HUDEP-2 (cell line): ENCODE measurements around the gene TTC31.

ENCODE experiments used
- DNase-seq, 76 experiments: peaks; one replicate each; lab custom pipeline; 2025; ENCODE audit not compliant: unreplicated experiment in 76 of 76; lab: John Stamatoyannopoulos, UW

TTC31 gene

DNA sequence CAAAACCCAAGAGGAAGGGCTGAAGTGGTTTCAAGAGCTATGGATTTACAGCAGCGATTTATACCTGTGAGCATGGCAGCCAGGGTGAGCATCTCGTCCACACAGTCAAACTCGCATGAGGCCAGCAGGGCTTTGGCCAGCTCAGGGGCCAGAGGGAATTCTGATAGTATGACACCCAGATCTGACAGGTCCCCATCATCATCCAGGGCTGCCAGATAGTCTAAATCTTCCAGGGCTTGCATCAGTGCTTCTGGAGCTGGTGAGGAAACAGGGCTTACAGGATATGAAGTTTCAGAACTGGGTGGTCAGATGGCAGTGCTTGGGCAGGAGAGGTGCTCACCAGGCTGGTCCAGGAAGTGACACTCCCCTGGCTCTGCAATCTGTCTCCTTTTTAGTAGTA lies 39.6 kb downstream of the TTC31 start:
- no peak for DNase-seq

DNA sequence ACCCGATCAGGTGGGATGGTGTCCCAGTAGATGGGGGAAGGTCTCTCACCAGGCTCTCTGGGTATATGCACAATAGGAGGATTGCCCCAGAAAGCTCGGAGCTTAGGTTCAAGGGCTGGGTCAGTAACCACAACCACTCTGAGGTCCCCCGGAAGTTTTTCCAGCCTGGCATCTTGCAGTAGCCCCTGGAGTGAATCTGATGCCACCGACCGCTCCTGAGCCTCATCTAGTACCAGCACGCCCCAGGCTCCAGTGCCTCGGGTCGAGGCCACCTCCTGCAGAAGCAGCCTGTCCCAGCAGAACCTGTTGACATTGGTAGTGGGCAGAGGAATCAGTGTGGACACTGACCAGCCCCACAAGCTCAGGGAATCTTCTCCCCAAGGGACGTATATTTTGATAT lies 41.1 kb downstream of the TTC31 start:
- DNase-seq, result no peak

DNA sequence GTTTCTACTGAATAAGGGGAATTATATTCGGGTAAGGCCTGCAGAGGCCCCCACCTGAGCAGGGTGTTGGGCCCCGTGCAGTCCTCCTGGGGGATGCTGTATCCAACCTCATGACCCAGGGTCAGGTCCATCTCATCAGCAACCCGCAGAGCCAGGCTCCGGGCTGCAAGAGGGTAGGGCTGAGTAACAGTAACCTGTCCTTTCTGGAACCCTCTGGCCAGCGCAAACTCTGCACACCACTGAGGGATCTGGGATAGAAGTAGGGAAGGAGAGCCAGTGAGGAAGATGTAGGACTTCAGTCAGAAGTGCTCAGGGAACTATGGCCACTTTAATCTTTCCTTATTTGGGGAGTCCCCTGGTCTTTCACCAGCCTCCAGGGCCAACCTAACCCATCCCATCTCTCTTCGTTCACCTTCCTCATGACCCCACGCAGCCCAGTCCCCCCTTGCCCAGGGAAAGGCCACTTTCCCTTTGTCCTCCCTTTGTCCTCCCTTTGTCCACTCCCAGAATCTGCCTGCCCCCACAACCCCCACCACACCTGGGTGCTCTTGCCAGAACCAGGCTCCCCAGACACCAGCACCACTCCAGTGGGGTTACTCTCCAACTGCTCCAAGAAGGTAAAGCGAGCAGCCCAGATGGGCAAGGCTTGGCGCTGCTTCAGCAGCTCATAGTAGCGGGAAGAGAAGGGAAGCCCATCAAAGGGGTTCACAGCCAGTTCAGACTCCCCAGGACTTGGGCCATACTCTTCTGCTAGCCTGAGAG lies 42.3 kb downstream of the TTC31 start:
- DNase-seq, result no peak

DNA sequence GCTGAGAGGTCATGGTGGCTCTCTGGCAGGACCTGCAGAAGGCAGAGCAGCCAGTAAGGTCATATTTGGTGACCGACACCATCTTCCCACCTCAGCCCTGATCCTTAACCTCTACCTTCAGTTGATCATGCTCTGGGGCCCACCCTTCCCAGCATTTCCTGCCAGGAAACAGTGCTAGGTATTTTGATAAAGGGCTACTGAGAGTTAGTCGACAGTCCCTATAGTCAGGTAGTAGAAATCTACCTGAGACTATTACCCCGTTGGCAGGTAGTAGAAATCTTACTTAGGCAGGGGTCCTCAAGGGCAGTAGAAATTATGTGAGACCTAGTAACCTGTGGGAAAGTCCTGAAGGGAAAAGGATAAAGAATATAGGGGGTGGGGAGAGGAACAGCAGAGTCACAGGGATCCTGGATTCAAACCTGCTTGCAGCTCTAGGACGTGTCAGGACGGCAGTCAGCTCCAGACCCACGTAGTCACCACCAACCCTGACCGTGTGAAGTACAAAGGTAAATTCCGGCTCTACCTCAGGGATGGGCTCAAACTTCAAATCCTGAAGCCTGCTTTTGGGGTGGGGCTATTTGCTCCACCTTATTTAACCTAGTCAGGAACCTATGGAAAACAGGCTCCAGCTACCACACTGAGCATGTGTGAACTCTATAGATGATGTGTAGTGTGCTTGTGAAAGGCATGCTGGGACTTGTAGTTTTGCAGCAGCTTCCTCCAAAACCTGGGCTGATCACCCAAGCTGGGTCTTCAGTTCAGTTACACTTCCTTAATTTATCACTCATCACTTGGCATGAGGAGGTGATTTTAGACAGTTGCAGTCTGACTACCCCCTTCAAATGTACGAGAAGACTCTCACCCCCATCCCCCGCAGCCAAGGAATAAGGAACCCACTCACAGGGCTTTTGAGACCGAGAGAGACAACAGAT lies 43.1 kb downstream of the TTC31 start, which contains the start of gene DQX1:
Gene DQX1, minus strand, starts transcription at position 515 of the 932 bp plus-strand sequence. Its CDS starts 502 bp downstream, at position 13.
- peak in 6 of 76 experiments; percentile 10 to 28 (median 18) for DNase-seq

DNA sequence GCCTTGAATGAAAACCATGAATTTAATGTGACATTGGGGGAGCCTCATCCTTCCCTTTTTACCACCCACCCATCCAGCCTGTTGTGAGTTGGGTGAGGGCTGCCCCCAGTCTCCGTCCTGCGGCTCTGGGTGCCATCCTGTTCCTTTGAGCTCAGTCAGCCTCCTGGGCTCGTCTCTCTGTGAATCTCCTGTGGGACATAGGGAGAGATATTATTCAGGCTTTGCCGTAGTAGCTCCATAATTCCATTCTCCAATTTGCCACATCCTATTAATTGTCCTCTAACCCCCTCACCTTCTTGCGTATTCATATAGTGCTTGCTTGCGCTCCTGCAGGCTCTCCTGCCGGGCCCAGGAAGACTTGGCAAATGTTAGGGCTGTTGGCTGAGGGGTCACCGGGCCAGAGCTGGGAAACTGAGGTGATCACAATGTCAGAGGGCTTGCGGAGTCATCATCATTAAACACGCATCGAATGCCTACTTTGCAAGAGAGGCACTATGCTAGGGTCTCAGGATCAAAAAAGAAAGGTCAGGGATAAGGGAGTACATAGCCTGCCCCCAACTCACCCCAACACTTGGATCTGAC lies 43.9 kb downstream of the TTC31 start:
- no peak for DNase-seq

DNA sequence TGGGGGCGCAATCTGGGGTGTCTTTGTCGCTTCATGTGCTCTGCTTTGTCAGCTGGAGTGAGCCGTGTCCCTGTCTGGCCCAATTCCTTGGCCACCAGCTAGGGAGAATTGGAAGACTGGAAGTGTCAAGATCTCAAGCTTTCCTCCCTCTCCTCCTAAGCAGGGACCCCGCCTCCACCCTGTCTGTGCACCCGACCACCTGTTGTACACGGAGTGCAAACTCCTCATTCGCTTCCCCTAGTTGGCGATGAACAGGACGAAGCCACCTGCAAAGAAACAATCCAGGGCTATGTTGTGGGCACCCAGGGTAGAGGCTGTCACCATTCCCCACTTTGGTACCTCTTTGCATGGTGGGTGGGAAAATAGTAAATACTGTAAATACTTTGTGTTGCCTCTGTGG lies 44.9 kb downstream of the TTC31 start:
- DNase-seq, result no peak

DNA sequence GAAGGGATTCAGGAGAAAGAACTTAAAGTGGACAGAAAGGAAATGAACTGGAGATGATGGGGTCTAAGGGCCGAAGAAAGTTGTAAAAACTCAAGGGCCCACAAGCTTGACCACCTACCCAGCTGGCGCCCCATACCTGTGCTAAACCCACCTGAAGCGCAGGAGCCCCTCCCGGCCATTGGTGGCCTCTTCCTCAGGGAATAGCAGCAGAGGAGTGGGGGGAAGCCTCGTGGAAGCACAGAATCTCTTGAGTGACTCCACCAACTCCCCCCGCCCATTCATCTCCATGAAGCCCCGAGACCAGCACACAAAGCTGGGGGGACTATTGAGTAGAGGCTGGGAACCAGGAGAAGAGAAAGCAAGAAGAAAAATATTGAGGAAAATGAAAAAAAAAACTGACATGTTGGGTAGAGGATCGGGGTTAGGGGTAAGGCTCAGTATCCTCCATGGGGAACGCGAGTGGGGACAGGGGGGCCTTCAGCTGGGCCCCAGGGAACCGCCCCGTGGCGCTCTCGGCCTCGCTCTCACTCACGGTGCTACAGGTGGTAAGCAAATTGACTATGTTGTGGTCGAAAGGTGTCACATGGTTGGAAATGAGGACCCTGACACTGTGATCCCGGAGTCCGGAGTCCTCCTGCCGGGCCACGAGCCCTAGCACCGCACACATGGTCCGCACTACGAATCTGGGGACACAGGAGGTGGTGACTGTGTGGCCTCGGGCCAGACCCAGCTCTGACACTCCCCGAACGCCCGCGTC lies 45.9 kb downstream of the TTC31 start:
- peak in 5 of 76 experiments; percentile 12 to 89 (median 38) for DNase-seq

DNA sequence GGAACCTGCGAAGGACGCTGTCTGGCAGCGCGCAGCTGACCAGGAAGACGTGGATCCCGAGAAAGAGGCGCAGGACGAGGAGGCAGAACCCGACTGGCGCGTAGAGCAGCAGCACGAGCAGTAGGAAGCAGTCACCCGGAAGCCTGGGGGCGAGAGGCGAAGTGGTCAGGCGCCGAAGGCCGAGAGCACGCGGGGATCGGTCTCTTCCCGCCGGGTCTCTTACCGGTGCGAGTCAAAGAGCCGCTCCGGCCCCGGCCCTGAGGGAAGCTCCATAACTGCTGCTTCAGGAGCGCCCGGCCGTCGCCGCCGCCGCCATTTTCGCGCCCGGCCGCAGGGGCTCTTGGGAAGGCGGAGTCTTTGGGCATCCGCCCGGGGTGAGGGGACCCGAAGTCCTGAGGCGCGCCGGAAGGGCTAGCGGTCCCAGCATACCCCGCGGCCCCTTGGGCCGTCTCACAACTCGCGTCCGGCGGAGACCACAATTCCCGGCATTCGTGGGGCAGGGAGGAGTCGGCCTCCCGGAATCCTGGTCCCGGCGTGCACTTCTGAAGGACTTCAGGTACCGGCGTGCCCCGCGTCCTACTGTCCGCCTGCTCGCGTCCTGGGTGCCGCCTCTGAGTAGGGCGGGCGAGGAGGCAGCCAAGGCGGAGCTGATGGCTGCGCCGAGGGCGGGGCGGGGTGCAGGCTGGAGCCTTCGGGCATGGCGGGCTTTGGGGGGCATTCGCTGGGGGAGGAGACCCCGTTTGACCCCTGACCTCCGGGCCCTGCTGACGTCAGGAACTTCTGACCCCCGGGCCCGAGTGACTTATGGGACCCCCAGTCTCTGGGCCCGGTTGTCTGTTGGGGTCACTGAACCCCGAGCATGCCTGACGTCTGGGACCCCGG lies 46.7 kb downstream of the TTC31 start, which contains the start of the genes AUP1 and HTRA2:
Gene AUP1, minus strand, starts transcription at position 350 of the 882 bp plus-strand sequence. Its CDS starts 77 bp downstream, at position 273.
Gene HTRA2, plus strand, starts transcription at position 577 of the 882 bp plus-strand sequence. Its CDS starts 74 bp downstream, at position 651.
- DNase-seq, result peak in 75 of 76 experiments; percentile 57 to 99 (median 96)

DNA sequence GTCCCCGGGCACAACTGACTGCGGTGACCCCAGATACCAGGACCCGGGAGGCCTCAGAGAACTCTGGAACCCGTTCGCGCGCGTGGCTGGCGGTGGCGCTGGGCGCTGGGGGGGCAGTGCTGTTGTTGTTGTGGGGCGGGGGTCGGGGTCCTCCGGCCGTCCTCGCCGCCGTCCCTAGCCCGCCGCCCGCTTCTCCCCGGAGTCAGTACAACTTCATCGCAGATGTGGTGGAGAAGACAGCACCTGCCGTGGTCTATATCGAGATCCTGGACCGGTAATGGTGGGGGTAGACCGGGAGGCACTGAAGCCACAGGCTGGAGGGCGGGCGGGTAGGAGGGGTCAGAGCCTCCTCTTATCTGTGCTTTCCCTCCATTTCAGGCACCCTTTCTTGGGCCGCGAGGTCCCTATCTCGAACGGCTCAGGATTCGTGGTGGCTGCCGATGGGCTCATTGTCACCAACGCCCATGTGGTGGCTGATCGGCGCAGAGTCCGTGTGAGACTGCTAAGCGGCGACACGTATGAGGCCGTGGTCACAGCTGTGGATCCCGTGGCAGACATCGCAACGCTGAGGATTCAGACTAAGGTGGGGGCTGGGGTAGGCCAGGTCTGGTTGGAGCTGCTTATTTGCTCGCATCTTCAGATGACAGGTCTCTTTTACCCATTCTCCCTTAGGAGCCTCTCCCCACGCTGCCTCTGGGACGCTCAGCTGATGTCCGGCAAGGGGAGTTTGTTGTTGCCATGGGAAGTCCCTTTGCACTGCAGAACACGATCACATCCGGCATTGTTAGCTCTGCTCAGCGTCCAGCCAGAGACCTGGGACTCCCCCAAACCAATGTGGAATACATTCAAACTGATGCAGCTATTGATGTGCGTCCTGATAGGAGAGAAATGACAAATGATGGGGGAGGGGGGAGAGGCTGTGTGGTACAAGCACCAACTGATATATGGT lies 47.6 kb downstream of the TTC31 start:
- peak in 75 of 76 experiments; percentile 36 to 94 (median 87) for DNase-seq

DNA sequence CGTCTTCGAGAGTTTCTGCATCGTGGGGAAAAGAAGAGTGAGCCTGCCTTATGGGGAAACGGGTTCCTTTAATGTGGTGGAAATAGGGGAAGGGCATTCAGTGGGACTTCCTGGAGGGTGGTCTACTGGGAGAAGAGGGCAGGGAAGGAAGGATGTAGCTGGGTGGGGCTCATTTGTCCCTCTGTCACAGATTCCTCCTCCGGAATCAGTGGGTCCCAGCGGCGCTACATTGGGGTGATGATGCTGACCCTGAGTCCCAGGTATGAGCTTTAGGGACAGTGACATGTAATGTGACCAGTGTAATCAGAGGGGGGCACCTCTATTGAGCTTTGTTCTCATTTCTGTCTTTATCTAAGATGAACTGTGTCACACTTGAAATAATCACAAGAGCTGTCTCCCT lies 48.8 kb downstream of the TTC31 start:
- no peak for DNase-seq

DNA sequence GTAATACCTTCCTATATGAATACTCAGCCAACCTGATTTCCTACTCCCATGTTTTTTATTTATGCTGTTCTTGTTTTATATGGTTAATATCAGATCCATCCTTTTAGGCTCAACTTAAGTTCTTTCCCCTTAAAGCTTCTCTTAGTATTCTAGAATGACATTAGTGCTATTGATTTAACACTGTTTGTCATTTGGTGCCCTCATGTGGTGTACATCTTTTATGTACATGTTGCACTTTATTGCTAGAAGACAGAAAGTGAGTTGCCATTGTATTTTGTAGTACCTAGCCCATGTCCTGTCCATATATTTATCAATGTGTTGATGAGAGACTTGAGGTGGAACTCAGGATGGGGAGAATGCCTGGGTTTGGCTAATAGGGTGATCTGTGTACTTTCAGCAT lies 49.3 kb downstream of the TTC31 start:
- DNase-seq, result peak in 9 of 76 experiments; percentile 6 to 29 (median 18)

DNA sequence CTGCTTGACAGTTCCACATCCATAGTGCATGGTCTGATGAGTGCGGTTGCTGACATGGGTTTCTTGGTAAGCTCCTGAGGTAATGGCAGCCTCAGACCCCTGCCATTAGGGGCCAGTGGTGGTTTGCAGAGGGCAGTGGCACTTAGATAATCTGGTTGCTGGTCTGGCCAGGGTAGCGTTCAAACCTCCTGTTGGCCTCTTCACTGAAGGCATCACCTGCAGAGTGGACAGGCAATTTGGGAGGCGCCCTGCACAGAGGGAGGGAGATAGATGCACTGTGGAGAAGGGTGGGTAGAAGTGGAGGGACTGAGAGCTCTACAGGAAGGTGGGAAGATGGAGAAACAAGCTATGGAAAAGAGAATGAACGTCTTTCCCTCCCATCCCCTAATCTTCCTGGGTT lies 50.6 kb downstream of the TTC31 start:
- no peak for DNase-seq

DNA sequence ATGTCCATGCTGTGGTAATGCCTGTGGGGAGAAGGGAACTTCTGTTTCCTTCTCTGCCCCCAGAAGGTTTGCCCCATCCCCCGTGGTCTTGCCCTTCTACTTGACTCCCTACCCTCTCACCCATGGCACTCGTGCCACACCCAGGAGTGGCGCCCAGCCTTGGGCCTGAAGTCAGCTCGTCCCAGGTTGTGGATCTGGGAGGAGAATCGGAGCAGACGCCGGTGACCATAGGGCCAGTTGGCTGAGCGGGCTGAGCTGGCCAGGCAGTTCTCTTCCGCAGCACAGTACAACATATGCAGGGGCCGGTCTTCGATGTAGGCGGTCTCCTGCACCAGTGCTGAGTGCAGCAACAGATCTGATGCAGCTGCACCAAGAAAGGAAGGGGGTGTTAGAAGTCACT lies 51.5 kb downstream of the TTC31 start:
- no peak for DNase-seq

DNA sequence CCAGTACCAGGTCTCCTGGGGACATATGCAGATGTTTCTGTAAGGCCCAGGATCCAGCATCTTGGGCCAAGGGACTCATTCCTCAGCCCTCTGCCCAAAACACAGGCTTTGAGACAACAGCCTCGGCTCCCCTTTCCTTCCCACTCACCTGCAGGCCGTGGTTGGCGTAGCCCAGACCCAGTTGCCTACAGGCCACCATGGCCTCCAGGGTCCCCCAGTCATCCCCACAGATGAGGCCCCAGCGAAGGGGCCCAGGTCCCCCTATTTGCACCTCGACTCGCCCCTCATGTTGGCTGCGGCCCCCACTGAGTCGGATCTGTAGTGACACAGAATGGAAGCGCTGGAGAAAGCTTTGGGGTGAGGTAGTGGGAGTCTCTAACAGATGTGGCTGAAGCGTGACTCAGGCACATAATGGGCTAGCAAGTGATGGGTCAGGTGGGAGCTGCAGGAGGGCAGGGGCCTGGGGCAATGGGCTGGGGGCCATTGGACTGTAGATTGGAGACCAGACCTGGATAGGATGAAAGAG lies 52.6 kb downstream of the TTC31 start:
- DNase-seq, result no peak

DNA sequence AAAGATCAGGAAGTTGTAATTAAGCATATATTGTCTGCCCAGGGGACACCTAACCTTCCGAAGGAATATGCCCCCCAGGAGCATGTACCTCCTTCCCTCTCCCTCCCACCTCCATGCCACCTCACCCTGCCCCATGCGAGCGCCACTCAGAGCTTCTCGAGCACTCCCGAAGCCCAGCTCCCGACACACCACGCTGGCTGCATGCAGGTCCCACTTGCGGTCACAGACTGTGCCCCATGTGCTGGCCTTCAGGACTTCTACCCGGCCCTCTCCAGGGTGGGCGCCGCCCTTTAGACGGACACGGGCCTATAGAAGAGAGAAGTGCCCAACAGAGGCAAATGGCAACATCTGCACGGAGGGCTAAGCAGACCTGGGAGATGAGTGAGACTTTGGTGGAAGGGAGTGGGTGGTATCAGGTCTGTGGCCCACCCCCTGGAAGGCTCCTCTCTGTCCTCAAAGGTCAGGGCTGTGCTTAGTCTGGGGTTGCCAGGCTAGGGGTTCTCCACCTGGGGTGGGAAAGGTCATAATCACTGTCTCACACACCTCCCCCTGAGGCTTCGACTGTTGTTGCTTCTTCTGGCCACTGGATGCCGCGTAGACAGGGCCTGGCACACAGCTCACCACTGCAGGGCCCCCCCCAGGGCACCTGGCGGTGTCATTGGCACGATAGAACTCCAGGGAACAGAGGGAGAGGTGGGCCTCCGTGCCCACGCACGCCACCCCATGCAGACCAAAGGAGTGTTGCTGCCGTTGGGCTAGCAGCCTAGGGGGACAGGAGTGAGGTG lies 53.5 kb downstream of the TTC31 start:
- no peak for DNase-seq

DNA sequence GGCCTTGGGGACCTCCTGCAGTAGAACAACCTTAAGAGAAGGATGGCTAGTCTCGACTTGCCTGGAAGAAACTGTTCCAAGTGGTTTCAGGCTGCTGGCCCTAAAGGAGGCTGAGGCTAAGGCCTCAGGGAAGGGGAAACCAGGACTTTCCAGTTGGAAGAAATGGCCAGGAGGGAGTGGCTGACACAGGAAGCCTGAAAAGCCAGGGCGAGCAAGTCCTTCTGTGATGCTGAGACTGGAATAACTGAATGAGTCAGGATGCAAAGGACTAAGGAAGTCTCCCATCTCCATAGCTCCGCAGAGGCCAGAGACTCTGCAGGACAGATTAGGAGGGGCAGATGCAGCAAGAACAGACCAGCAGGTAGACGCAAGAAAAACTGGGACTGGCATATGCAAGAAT lies 54.3 kb downstream of the TTC31 start:
- DNase-seq, result no peak

DNA sequence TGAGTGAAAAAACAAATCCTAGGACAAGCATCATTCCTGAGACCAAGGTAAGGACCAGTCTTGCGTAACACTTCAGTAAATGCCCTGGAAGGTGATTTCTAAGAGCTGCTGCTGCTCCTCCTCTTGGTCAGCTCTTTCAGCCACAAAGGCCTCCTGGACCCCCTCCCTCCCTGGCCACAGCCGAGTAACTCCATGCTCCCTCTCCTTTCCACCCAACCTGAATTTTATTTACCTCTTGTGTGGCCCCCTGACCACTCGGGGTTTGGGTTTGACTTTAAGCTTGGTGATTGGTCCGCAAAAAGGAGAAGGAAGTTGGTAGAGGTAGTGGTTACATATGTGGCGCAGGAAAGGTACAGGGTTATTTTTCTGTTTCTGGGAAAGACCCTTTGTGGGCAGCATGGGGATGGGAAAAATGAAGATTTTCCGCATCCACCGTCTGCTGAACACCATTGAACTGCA lies 56.0 kb downstream of the TTC31 start:
- no peak for DNase-seq
